ENCODE data around the gene FKBP11.

Gene FKBP11

DNA sequence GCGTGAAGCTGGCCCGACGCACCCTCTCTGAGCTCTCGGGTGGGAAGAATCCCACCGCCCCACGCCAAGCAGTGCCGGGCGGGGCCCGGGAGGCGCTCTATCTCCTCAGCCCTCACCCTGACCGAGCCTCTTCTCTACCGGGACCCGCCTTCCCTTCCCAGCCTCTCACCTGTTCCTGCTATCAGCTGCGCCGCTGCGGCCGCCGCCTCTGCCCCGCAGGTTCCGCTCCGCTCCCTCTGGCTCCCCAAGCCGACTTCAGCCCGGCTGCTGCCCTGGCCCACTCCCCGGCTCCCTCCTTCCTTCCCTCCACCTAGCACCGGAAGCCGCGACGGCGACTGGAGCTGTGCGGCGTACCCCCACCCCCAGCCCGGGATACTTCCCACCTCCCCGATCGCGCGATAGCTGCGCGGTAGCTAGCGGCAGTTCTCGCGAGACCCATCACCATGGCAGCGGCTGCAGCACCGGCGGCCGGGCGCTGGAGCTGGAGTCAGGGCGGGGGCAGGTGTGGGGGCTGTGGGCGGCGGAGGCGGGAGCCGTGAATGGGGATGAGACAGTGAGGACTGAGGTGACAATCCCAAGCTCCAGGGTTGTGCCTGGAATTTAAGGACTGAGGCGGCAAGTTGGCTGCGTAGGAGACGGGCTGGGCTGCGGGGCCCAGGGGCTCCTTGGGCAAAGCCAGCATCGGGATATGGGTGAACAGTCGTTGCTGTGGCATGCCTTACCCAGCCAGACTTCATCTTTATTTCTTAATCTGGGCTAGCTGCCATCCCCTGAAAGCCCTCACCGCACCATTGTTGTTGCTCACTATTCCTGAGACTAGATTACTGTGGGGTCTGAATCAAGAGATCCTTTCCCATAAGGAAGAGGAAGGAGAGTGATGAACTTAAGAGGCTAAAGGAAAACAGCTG, 32.1 kb upstream of the FKBP11 start, which contains the start of gene ARF3 (continued):
- TF ChIP-seq, protein P1, sequence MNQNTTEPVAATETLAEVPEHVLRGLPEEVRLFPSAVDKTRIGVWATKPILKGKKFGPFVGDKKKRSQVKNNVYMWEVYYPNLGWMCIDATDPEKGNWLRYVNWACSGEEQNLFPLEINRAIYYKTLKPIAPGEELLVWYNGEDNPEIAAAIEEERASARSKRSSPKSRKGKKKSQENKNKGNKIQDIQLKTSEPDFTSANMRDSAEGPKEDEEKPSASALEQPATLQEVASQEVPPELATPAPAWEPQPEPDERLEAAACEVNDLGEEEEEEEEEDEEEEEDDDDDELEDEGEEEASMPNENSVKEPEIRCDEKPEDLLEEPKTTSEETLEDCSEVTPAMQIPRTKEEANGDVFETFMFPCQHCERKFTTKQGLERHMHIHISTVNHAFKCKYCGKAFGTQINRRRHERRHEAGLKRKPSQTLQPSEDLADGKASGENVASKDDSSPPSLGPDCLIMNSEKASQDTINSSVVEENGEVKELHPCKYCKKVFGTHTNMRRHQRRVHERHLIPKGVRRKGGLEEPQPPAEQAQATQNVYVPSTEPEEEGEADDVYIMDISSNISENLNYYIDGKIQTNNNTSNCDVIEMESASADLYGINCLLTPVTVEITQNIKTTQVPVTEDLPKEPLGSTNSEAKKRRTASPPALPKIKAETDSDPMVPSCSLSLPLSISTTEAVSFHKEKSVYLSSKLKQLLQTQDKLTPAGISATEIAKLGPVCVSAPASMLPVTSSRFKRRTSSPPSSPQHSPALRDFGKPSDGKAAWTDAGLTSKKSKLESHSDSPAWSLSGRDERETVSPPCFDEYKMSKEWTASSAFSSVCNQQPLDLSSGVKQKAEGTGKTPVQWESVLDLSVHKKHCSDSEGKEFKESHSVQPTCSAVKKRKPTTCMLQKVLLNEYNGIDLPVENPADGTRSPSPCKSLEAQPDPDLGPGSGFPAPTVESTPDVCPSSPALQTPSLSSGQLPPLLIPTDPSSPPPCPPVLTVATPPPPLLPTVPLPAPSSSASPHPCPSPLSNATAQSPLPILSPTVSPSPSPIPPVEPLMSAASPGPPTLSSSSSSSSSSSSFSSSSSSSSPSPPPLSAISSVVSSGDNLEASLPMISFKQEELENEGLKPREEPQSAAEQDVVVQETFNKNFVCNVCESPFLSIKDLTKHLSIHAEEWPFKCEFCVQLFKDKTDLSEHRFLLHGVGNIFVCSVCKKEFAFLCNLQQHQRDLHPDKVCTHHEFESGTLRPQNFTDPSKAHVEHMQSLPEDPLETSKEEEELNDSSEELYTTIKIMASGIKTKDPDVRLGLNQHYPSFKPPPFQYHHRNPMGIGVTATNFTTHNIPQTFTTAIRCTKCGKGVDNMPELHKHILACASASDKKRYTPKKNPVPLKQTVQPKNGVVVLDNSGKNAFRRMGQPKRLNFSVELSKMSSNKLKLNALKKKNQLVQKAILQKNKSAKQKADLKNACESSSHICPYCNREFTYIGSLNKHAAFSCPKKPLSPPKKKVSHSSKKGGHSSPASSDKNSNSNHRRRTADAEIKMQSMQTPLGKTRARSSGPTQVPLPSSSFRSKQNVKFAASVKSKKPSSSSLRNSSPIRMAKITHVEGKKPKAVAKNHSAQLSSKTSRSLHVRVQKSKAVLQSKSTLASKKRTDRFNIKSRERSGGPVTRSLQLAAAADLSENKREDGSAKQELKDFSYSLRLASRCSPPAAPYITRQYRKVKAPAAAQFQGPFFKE (tag by site-specific recombination; IDR thresholded peaks at IDR 0.05; ENCODE audit: borderline replicate concordance): no peak
- 0 out of 2 replicates have a peak, but pooled peaks have one; percentile 5 for TF ChIP-seq WT1 (tag by site-specific recombination; IDR thresholded peaks at IDR 0.05)
- TF ChIP-seq ZNF19 (tag by site-specific recombination; IDR thresholded peaks at IDR 0.05; ENCODE audit: low read depth): no peak
- TF ChIP-seq BCL11A (tag by site-specific recombination; IDR thresholded peaks at IDR 0.05; ENCODE audit: low read depth): no peak
- TF ChIP-seq, protein P2, sequence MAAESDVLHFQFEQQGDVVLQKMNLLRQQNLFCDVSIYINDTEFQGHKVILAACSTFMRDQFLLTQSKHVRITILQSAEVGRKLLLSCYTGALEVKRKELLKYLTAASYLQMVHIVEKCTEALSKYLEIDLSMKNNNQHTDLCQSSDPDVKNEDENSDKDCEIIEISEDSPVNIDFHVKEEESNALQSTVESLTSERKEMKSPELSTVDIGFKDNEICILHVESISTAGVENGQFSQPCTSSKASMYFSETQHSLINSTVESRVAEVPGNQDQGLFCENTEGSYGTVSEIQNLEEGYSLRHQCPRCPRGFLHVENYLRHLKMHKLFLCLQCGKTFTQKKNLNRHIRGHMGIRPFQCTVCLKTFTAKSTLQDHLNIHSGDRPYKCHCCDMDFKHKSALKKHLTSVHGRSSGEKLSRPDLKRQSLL (tag by site-specific recombination; IDR thresholded peaks at IDR 0.05): peak; percentile 100
- TF ChIP-seq ZNF174 (tag by site-specific recombination; IDR thresholded peaks at IDR 0.05): no peak
- no peak for TF ChIP-seq ZNF239 (tag by site-specific recombination; IDR thresholded peaks at IDR 0.05)
- no peak for TF ChIP-seq ZNF561 (tag by site-specific recombination; IDR thresholded peaks at IDR 0.05; ENCODE audit: borderline replicate concordance)
- TF ChIP-seq, protein P3, sequence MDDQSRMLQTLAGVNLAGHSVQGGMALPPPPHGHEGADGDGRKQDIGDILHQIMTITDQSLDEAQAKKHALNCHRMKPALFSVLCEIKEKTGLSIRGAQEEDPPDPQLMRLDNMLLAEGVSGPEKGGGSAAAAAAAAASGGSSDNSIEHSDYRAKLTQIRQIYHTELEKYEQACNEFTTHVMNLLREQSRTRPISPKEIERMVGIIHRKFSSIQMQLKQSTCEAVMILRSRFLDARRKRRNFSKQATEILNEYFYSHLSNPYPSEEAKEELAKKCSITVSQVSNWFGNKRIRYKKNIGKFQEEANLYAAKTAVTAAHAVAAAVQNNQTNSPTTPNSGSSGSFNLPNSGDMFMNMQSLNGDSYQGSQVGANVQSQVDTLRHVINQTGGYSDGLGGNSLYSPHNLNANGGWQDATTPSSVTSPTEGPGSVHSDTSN (CRISPR knock-in tag; IDR thresholded peaks at IDR 0.05): no peak; the same call in 1 of the 2 replicates
- no peak for TF ChIP-seq ZNF623 (tag by site-specific recombination; IDR thresholded peaks at IDR 0.05)
- TF ChIP-seq, protein P4, sequence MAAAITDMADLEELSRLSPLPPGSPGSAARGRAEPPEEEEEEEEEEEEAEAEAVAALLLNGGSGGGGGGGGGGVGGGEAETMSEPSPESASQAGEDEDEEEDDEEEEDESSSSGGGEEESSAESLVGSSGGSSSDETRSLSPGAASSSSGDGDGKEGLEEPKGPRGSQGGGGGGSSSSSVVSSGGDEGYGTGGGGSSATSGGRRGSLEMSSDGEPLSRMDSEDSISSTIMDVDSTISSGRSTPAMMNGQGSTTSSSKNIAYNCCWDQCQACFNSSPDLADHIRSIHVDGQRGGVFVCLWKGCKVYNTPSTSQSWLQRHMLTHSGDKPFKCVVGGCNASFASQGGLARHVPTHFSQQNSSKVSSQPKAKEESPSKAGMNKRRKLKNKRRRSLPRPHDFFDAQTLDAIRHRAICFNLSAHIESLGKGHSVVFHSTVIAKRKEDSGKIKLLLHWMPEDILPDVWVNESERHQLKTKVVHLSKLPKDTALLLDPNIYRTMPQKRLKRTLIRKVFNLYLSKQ (tag by site-specific recombination; IDR thresholded peaks at IDR 0.05; ENCODE audit: borderline replicate concordance): no peak
- peak; percentile 97 for TF ChIP-seq SP2 (tag by site-specific recombination; IDR thresholded peaks at IDR 0.05)
- TF ChIP-seq, protein P5, sequence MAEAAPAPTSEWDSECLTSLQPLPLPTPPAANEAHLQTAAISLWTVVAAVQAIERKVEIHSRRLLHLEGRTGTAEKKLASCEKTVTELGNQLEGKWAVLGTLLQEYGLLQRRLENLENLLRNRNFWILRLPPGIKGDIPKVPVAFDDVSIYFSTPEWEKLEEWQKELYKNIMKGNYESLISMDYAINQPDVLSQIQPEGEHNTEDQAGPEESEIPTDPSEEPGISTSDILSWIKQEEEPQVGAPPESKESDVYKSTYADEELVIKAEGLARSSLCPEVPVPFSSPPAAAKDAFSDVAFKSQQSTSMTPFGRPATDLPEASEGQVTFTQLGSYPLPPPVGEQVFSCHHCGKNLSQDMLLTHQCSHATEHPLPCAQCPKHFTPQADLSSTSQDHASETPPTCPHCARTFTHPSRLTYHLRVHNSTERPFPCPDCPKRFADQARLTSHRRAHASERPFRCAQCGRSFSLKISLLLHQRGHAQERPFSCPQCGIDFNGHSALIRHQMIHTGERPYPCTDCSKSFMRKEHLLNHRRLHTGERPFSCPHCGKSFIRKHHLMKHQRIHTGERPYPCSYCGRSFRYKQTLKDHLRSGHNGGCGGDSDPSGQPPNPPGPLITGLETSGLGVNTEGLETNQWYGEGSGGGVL (tag by site-specific recombination; IDR thresholded peaks at IDR 0.05): peak; percentile 96
- no peak for TF ChIP-seq ZNF660 (tag by site-specific recombination; IDR thresholded peaks at IDR 0.05)
- no peak for TF ChIP-seq PRDM1 (tag by site-specific recombination; IDR thresholded peaks at IDR 0.05)
- no peak for TF ChIP-seq TCF7L2 (IDR thresholded peaks at IDR 0.05; ENCODE audit: borderline replicate concordance, low read depth, low read length)
- no peak for TF ChIP-seq ZNF596 (tag by site-specific recombination; IDR thresholded peaks at IDR 0.05)
- no peak for TF ChIP-seq ZNF350 (tag by site-specific recombination; IDR thresholded peaks at IDR 0.05)
- no peak for TF ChIP-seq ZNF426 (tag by site-specific recombination; IDR thresholded peaks at IDR 0.05)
- TF ChIP-seq, protein P6, sequence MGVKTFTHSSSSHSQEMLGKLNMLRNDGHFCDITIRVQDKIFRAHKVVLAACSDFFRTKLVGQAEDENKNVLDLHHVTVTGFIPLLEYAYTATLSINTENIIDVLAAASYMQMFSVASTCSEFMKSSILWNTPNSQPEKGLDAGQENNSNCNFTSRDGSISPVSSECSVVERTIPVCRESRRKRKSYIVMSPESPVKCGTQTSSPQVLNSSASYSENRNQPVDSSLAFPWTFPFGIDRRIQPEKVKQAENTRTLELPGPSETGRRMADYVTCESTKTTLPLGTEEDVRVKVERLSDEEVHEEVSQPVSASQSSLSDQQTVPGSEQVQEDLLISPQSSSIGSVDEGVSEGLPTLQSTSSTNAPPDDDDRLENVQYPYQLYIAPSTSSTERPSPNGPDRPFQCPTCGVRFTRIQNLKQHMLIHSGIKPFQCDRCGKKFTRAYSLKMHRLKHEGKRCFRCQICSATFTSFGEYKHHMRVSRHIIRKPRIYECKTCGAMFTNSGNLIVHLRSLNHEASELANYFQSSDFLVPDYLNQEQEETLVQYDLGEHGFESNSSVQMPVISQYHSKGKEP (tag by site-specific recombination; IDR thresholded peaks at IDR 0.05): peak; percentile 78
- TF ChIP-seq ZFHX2 (tag by site-specific recombination; conservative IDR thresholded peaks at IDR 0.05): peak; percentile 98
- no peak for TF ChIP-seq ZNF670 (tag by site-specific recombination; IDR thresholded peaks at IDR 0.05; ENCODE audit: low read depth)
- TF ChIP-seq, protein P7, sequence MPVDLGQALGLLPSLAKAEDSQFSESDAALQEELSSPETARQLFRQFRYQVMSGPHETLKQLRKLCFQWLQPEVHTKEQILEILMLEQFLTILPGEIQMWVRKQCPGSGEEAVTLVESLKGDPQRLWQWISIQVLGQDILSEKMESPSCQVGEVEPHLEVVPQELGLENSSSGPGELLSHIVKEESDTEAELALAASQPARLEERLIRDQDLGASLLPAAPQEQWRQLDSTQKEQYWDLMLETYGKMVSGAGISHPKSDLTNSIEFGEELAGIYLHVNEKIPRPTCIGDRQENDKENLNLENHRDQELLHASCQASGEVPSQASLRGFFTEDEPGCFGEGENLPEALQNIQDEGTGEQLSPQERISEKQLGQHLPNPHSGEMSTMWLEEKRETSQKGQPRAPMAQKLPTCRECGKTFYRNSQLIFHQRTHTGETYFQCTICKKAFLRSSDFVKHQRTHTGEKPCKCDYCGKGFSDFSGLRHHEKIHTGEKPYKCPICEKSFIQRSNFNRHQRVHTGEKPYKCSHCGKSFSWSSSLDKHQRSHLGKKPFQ (tag by site-specific recombination; IDR thresholded peaks at IDR 0.05): no peak; the same call in none of the 2 replicates

Measured in HEK293 (cell line).